HL-60 (cell line): Measurements from ENCODE around the gene SGMS2.

Source experiments
- DNase-seq, 2 experiments: peaks; one replicate each; pipeline ENCODE4 v3.0.0-alpha.2; 2010 to 2020; ENCODE audit warnings: low read depth in 1 of 2, low spot score in 1 of 2
- H3K27ac ChIP-seq: fragments of 250-450 bp; sonication (Bioruptor Pico); replicated peaks from 2 replicates; pipeline ENCODE4 v1.5.1; 2020; ENCODE audit warnings: mild to moderate bottlenecking, moderate library complexity
- H3K27me3 ChIP-seq: fragments of 250-450 bp; sonication (Bioruptor Pico); 2 replicates; pipeline ENCODE4 v1.5.1; 2021; ENCODE audit warnings: mild to moderate bottlenecking, moderate library complexity; ENCODE audit not compliant: insufficient read depth, poor library complexity, severe bottlenecking
- H3K4me3 ChIP-seq: replicated peaks from 2 replicates; pipeline ENCODE4 v1.5.1; 2011; ENCODE audit warnings: mild to moderate bottlenecking, control low read depth, low read length; ENCODE audit not compliant: insufficient read depth
- CTCF ChIP-seq: IDR thresholded peaks from one replicate; pipeline ENCODE4 v1.5.1; 2011; ENCODE audit warnings: low read length, control low read depth, inconsistent platforms; ENCODE audit not compliant: insufficient read depth
- GABPA ChIP-seq: IDR thresholded peaks from 2 replicates; pipeline ENCODE4 v1.6.1; 2012; ENCODE audit warnings: low read depth
- POLR2AphosphoS5 ChIP-seq: IDR thresholded peaks from 2 replicates; pipeline ENCODE4 v1.6.1; 2012; ENCODE audit warnings: low read depth
- REST ChIP-seq: IDR thresholded peaks from 2 replicates; pipeline ENCODE4 v1.6.1; 2012; ENCODE audit warnings: low read depth; ENCODE audit not compliant: insufficient replicate concordance
- SPI1 ChIP-seq: IDR thresholded peaks from 2 replicates; pipeline ENCODE4 v1.6.1; 2012; ENCODE audit warnings: low read depth, mild to moderate bottlenecking, borderline replicate concordance

The SGMS2 gene

GRCh38 chr4:107845681-107846080 lies 20.9 kb downstream of the SGMS2 start:
- H3K27ac ChIP-seq, result no peak overlapping the region
- DNase-seq, result no peak
- H3K27me3 ChIP-seq, result no peaks in the 10 kb centered on the region
- TF ChIP-seq GABPA (no peak), POLR2AphosphoS5 (no peak), CTCF (no peak), SPI1 (no peak), REST (no peak)
- H3K4me3 ChIP-seq, result no peak overlapping the region

GRCh38 chr4:107850438-107850837 lies 25.7 kb downstream of the SGMS2 start:
- Histone ChIP-seq H3K27me3 (no peaks in the 10 kb centered on the region), H3K4me3 (no peak overlapping the region), H3K27ac (no peak overlapping the region)
- no peak for DNase-seq
- TF ChIP-seq POLR2AphosphoS5 (no peak), CTCF (no peak), SPI1 (no peak), REST (no peak), GABPA (no peak)

GRCh38 chr4:107853444-107854355 lies 29.0 kb downstream of the SGMS2 start:
- no peaks in the 10 kb centered on the region for H3K27me3 ChIP-seq
- H3K4me3 ChIP-seq, result no peak overlapping the region
- peak; percentile 77; the same call in 1 of the 2 replicates for TF ChIP-seq SPI1
- TF ChIP-seq GABPA, result no peak
- peak overlapping the region; percentile 27; the same call in 1 of the 2 replicates for H3K27ac ChIP-seq
- DNase-seq, result peak in 1 of 2 experiments; percentile 78

- no peak overlapping the region for H3K27ac ChIP-seq
- no peak for DNase-seq
- H3K27me3 ChIP-seq, result no peaks in the 10 kb centered on the region
- H3K4me3 ChIP-seq, result no peak overlapping the region
- TF ChIP-seq CTCF (no peak), REST (no peak), SPI1 (no peak), POLR2AphosphoS5 (no peak), GABPA (no peak)
Measured at GRCh38 chr4:107854356-107855022, 29.8 kb downstream of the SGMS2 start.
